Measurements from ENCODE around the gene MS4A13.
"Not testable (repeated sequence)": the region's sequence is repeated elsewhere in the genome, so short reads cannot be mapped to it uniquely, and the experiment has no call there.

The MS4A13 gene

DNA sequence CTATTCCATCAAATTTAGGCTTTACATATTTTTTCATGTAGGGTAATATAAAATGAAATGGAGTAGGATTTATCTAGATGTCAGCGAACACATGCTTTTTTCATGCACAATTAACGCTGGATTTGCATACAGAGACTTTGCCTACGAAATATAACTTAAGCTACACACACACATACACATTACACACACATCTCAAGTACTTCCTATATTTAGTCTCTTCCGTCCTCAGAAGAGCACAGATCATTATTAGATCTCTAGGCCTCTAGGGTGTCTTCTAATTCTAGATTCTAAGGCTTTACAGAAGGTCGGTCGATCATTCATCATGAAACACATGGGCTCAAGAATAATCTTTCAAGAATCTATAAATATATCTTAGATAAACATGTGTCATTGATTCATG is 3.8 kb upstream of the MS4A13 start:
- Histone ChIP-seq H3K9ac (ENCODE audit: insufficient read length, low read depth) (no peak overlapping the region), H3K36me3 (ENCODE audit: insufficient read depth, insufficient read length, low read length) (no peaks in the 10 kb centered on the region), H3K27me3 (ENCODE audit: insufficient read depth, insufficient read length) (no peaks in the 10 kb centered on the region), H3K9me3 (ENCODE audit: insufficient read depth, low read length) (peaks cover 24% of the 10 kb centered on the region), H3K4me1 (ENCODE audit: insufficient read depth, insufficient read length) (no peaks in the 10 kb centered on the region), H3K4me3 (ENCODE audit: insufficient read length, low read depth) (no peak overlapping the region)
- no peak for DNase-seq (ENCODE audit: low read depth, low spot score)
- no peak for TF ChIP-seq YY1 (IDR thresholded peaks at IDR 0.05; ENCODE audit: insufficient read depth, insufficient read length)
- no peak for TF ChIP-seq ZNF274 (IDR thresholded peaks at IDR 0.05; ENCODE audit: low read depth, low read length)
- TF ChIP-seq SUZ12 (IDR thresholded peaks at IDR 0.05; ENCODE audit: extremely low read depth, insufficient read depth, insufficient read length): no peak

DNA sequence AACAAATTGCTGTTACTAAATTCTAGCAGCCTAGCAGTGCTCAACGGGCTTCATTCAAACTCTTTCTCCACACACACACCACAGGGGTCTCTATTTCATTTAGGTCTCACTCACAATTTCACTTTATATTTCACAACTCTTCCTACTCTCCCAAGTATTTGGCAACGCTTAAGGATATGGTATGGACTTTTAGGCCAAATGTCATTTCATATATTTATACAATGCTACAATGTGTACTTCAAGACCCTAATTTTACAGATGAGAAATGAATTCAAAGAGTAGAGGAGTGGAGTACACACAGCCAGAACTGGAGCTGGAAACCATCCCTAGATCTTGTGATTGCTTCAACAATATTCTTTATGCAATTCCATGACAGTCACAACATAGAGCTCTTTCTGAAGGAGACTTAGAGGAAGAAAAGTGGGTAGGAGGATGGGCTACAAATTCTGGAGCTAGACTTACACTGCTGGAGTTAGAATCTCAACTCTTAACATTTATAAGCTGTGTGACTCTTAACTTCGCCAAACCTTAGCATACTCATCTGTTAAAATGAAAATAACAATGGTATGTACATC is 2.5 kb upstream of the MS4A13 start:
- no peak for DNase-seq (ENCODE audit: low read depth, low spot score)
- TF ChIP-seq ZNF274 (IDR thresholded peaks at IDR 0.05; ENCODE audit: low read depth, low read length) (no peak), YY1 (IDR thresholded peaks at IDR 0.05; ENCODE audit: insufficient read depth, insufficient read length) (no peak)
- Histone ChIP-seq H3K36me3 (ENCODE audit: insufficient read depth, insufficient read length, low read length) (no peaks in the 10 kb centered on the region), H3K27me3 (ENCODE audit: insufficient read depth, insufficient read length) (no peaks in the 10 kb centered on the region), H3K9ac (ENCODE audit: insufficient read length, low read depth) (no peak overlapping the region), H3K9me3 (ENCODE audit: insufficient read depth, low read length) (peaks cover 24% of the 10 kb centered on the region), H3K4me1 (ENCODE audit: insufficient read depth, insufficient read length) (no peaks in the 10 kb centered on the region), H3K4me3 (ENCODE audit: insufficient read length, low read depth) (no peak overlapping the region)

DNA sequence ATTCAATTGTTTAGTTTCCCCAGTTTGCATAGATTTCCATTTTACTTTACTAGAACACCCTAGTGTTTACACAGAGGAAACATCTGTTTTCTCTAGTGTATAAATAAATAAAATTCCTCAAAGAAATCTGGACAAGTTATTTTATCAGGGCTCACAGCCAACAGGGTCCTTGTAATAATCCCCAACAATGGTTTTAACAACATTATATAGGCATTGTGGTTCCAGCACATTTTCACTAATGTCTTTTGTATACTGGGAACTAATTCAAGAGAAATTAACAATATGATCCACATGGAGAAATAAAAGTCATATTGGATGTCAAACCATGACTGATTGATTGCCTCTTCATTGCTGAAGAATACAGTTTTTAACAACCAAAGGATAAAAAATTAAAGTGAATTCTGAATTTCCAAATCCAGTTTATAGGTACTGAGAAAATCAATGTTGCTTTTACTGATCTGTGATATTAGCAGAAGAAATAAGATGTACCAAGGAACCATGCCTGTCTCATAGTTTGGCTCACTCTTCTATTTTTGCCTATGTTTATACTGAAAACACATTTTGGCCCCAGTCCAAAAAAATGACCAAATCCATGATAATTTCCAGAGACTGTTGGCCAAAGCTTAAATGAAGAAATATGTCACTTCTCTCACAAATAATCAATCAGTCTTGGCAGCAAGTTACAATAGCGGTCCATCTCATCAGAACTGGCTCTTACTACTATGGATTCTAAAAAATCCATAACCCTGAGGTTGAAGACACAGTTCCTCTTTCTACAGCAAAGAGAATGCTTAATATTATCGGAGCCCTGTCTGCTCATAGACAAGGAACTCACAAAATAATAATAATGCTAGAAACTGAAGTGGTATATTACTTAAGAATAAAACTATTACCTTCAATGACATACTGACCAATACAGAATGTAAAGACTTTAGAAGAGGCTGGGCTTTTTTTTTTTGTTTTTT is 1.4 kb upstream of the MS4A13 start:
- Histone ChIP-seq H3K4me3 (ENCODE audit: insufficient read length, low read depth) (no peak overlapping the region), H3K9me3 (ENCODE audit: insufficient read depth, low read length) (peaks cover 19% of the 10 kb centered on the region), H3K9ac (ENCODE audit: insufficient read length, low read depth) (no peak overlapping the region), H3K4me1 (ENCODE audit: insufficient read depth, insufficient read length) (no peaks in the 10 kb centered on the region), H3K36me3 (ENCODE audit: insufficient read depth, insufficient read length, low read length) (no peaks in the 10 kb centered on the region), H3K27me3 (ENCODE audit: insufficient read depth, insufficient read length) (no peaks in the 10 kb centered on the region)
- DNase-seq (ENCODE audit: low read depth, low spot score): no peak
- no peak for TF ChIP-seq ZNF274 (IDR thresholded peaks at IDR 0.05; ENCODE audit: low read depth, low read length)

DNA sequence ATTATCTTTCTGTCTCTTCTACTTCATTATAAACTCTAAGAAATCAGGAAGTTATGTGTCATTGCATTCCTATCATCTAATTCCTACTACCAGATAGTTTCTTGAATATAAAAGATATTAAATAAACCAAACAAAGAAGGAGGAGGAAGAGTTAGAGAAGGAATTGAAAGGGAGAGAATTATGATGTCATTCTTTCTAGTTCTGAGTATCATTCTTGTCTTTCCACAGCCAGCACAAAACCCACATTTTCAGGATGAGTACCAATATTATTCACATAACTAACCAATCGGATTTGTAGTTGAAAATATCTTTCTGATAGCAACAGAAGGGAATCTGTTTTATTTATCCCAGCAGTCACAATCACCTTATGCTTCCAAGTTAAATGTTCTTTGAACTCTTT is 13.3 kb downstream of the MS4A13 start:
- peaks cover 16% of the 10 kb centered on the region for H3K9me3 ChIP-seq (ENCODE audit: insufficient read depth, low read length)
- no peak for DNase-seq (ENCODE audit: low read depth, low spot score)
- no peaks in the 10 kb centered on the region for H3K27me3 ChIP-seq (ENCODE audit: insufficient read depth, insufficient read length)
- no peaks in the 10 kb centered on the region for H3K4me1 ChIP-seq (ENCODE audit: insufficient read depth, insufficient read length)
- TF ChIP-seq YY1 (IDR thresholded peaks at IDR 0.05; ENCODE audit: insufficient read depth, insufficient read length) (no peak), SUZ12 (IDR thresholded peaks at IDR 0.05; ENCODE audit: extremely low read depth, insufficient read depth, insufficient read length) (no peak), ZNF274 (IDR thresholded peaks at IDR 0.05; ENCODE audit: low read depth, low read length) (no peak)
- H3K36me3 ChIP-seq (ENCODE audit: insufficient read depth, insufficient read length, low read length): no peaks in the 10 kb centered on the region
- H3K4me3 ChIP-seq (ENCODE audit: insufficient read length, low read depth): no peak overlapping the region
- H3K9ac ChIP-seq (ENCODE audit: insufficient read length, low read depth): no peak overlapping the region

DNA sequence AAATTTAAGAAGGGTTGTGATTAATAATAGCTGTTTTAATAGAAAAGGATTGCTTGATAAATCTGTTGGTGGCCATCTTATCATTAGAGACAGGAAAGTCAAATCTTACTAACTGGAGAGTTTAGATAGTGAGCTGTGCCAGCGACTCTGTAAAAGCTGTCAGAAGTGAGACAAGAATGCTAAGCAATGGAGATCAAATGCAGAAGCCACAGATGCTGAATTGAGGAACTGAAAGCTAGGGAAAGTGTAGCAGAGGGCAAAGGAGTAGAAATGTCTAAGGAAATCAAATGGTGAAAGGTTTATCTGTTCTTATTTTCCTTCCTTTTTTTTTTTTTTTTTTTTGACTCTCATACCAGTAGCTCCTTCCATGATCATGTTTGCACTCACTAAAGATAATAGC is 13.7 kb downstream of the MS4A13 start:
- DNase-seq (ENCODE audit: low read depth, low spot score): no peak
- Histone ChIP-seq H3K9ac (ENCODE audit: insufficient read length, low read depth) (no peak overlapping the region), H3K9me3 (ENCODE audit: insufficient read depth, low read length) (peaks cover 16% of the 10 kb centered on the region), H3K27me3 (ENCODE audit: insufficient read depth, insufficient read length) (no peaks in the 10 kb centered on the region), H3K36me3 (ENCODE audit: insufficient read depth, insufficient read length, low read length) (no peaks in the 10 kb centered on the region), H3K4me3 (ENCODE audit: insufficient read length, low read depth) (no peak overlapping the region), H3K4me1 (ENCODE audit: insufficient read depth, insufficient read length) (no peaks in the 10 kb centered on the region)
- TF ChIP-seq YY1 (IDR thresholded peaks at IDR 0.05; ENCODE audit: insufficient read depth, insufficient read length) (no peak), ZNF274 (IDR thresholded peaks at IDR 0.05; ENCODE audit: low read depth, low read length) (no peak), SUZ12 (IDR thresholded peaks at IDR 0.05; ENCODE audit: extremely low read depth, insufficient read depth, insufficient read length) (no peak)

DNA sequence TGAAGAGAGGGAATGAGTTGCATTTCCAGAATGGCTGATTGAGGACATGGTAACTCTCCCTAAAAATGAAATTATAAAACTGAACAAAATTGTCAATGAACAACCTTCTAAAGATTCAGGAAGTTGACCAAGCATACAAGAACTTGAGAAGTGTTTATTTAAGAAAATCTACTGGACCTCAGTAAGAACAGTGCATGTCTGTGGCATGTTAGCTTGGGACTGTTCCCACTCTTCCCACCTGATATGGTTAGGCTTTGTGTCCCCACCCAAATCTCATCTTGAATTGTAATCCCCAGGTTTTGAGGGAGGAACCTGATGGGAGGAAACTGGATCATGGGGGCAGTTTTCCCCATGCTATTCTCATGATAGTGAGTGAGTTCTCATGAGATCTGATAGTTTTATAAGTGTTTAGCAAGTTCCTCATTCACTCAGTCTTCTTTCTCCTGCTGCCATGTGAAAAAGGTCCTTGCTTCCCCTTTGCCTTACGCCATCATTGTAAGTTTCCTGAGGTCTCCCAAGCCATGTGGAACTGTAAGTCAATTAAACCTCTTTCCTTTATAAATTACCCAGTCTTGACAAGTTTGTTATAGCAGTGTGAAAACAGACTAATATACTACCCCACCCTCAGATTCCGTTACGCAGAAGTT is 15.4 kb downstream of the MS4A13 start:
- H3K4me1 ChIP-seq (ENCODE audit: insufficient read depth, insufficient read length): no peaks in the 10 kb centered on the region
- peaks cover 16% of the 10 kb centered on the region for H3K9me3 ChIP-seq (ENCODE audit: insufficient read depth, low read length)
- H3K9ac ChIP-seq (ENCODE audit: insufficient read length, low read depth): no peak overlapping the region
- no peak for TF ChIP-seq SUZ12 (IDR thresholded peaks at IDR 0.05; ENCODE audit: extremely low read depth, insufficient read depth, insufficient read length)
- no peak for TF ChIP-seq YY1 (IDR thresholded peaks at IDR 0.05; ENCODE audit: insufficient read depth, insufficient read length)
- no peak for TF ChIP-seq ZNF274 (IDR thresholded peaks at IDR 0.05; ENCODE audit: low read depth, low read length)
- DNase-seq (ENCODE audit: low read depth, low spot score): no peak
- H3K36me3 ChIP-seq (ENCODE audit: insufficient read depth, insufficient read length, low read length): no peaks in the 10 kb centered on the region
- no peaks in the 10 kb centered on the region for H3K27me3 ChIP-seq (ENCODE audit: insufficient read depth, insufficient read length)
- H3K4me3 ChIP-seq (ENCODE audit: insufficient read length, low read depth): no peak overlapping the region

DNA sequence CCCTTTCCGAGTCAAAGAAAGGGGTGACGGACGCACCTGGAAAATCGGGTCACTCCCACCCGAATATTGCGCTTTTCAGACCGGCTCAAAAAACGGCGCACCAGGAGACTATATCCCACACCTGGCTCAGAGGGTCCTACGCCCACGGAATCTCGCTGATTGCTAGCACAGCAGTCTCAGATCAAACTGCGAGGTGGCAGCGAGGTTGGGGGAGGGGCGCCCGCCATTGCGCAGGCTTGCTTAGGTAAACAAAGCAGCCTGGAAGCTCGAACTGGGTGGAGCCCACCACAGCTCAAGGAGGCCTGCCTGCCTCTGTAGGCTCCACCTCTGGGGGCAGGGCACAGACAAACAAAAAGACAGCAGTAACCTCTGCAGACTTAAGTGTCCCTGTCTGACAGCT is 17.2 kb downstream of the MS4A13 start:
- H3K36me3 ChIP-seq (ENCODE audit: insufficient read depth, insufficient read length, low read length); H3K4me1 ChIP-seq (ENCODE audit: insufficient read depth, insufficient read length); H3K27me3 ChIP-seq (ENCODE audit: insufficient read depth, insufficient read length); H3K4me3 ChIP-seq (ENCODE audit: insufficient read length, low read depth); H3K9ac ChIP-seq (ENCODE audit: insufficient read length, low read depth); DNase-seq (ENCODE audit: low read depth, low spot score): not testable (repeated sequence)
- peaks cover 16% of the 10 kb centered on the region for H3K9me3 ChIP-seq (ENCODE audit: insufficient read depth, low read length)

DNA sequence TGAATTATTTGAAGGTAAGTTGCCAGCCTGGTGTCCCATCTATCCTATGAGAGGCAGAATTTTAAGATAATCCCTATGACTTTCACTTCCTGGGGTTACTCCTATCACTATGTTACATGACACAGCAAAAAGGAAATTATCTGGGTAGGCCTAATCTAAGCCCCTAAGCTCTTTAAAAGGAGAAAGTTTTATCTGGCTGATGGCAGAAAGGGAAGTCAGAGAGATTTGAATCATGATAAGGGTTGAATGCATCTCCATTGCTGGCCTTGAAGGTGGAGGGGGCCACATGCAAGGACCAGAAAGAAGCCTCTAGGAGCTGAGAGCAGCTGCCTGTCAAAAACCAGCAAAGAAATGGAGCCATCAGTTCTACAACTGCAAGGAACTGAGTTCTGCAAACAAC is 23.4 kb downstream of the MS4A13 start:
- not testable (repeated sequence) for H3K4me1 ChIP-seq (ENCODE audit: insufficient read depth, insufficient read length); DNase-seq (ENCODE audit: low read depth, low spot score); H3K9ac ChIP-seq (ENCODE audit: insufficient read length, low read depth)

More for the DNA sequence above, 23.4 kb downstream of the MS4A13 start:
- H3K36me3 ChIP-seq (ENCODE audit: insufficient read depth, insufficient read length, low read length); H3K4me3 ChIP-seq (ENCODE audit: insufficient read length, low read depth); H3K27me3 ChIP-seq (ENCODE audit: insufficient read depth, insufficient read length); H3K9me3 ChIP-seq (ENCODE audit: insufficient read depth, low read length): not testable (repeated sequence)
